Upper lobe of left lung (tissue), 6 donors: Measurements from ENCODE around the gene PYGO2. TPM values are rescaled to one million over a fixed set of nuclear protein-coding genes. Genes with fewer than 3 reads are reported as not detected.

ENCODE experiments used
- ATAC-seq, 2 donors: fragments of 200-7000 bp; cut with Tn5 transposase; one replicate each; pipeline ENCODE4 v1.9.1; 2022; ENCODE audit warnings: mild to moderate bottlenecking in 2 of 2, moderate library complexity in 2 of 2; ENCODE audit not compliant: low FRiP score in 2 of 2
- DNase-seq, 2 donors: peaks; one replicate each; pipeline ENCODE4 v3.0.0-alpha.2; 2019 to 2020
- H3K27ac ChIP-seq, 4 donors: fragments of 200-600 bp; sonication (generic); one replicate each; pipeline ENCODE4 v1.5.1; 2016 to 2019
- H3K27me3 ChIP-seq, 4 donors: fragments of 200-600 bp; sonication (generic); one replicate each; pipeline ENCODE4 v1.5.1; 2017 to 2019
- H3K36me3 ChIP-seq, 4 donors: fragments of 200-600 bp; sonication (generic); one replicate each; pipeline ENCODE4 v1.5.1; 2016 to 2019
- H3K4me1 ChIP-seq, 4 donors: fragments of 200-600 bp; sonication (generic); one replicate each; pipeline ENCODE4 v1.5.1; 2018 to 2019
- H3K4me3 ChIP-seq, 4 donors: fragments of 200-600 bp; sonication (generic); one replicate each; pipeline ENCODE4 v1.5.1; 2017 to 2019; ENCODE audit warnings: mild to moderate bottlenecking in 2 of 4, moderate library complexity in 1 of 4
- H3K9me3 ChIP-seq, 4 donors: fragments of 200-600 bp; sonication (generic); one replicate each; pipeline ENCODE4 v1.5.1; 2018 to 2019
- CTCF ChIP-seq, 6 experiments: fragments of 450-650 bp in 4 of 6; fragments of 200-600 bp in 2 of 6; sonication (generic) in 2 of 6; IDR thresholded peaks; one replicate each; pipeline ENCODE4 v1.5.1; 2016 to 2019; ENCODE audit warnings: antibody characterized with exemption in 6 of 6
- EP300 ChIP-seq, 4 donors: sonication (generic); formaldehyde crosslinking; IDR thresholded peaks; one replicate each; pipeline ENCODE4 v1.5.1; 2017; ENCODE audit warnings: antibody characterized with exemption in 4 of 4, control low read depth in 2 of 4
- POLR2A ChIP-seq, 4 donors: fragments of 450-650 bp; IDR thresholded peaks; one replicate each; pipeline ENCODE4 v1.5.1; 2016 to 2017; ENCODE audit warnings: antibody characterized with exemption in 4 of 4, mild to moderate bottlenecking in 2 of 4
- POLR2AphosphoS5 ChIP-seq, 2 donors: sonication (generic); formaldehyde crosslinking; IDR thresholded peaks; one replicate each; pipeline ENCODE4 v1.5.1; 2017; ENCODE audit warnings: antibody characterized with exemption in 2 of 2
- WGBS, 2 donors: methylation state at CpG; one replicate each; pipeline ENCODE4 v1.1.5; 2017 to 2018; 5-methylcytosine and 5-hydroxymethylcytosine counted together
- total RNA-seq, 6 donors: library from RNA; depleted of rRNA in 4 of 6; stranded (reverse); fragments of >200 nt in 4 of 6; gene quantifications; one replicate each; pipeline versions ENCODE4 v1.1.0 to v1.2.1, GENCODE V29; 2016 to 2021
- donor health status: DM: no; HTN: no; CAD: no; lungs with moderate emphysema.
- donor health status: DM: no; HTN: yes; CAD: no; lungs with severe emphysema.

PYGO2 gene
- total RNA-seq, 6 donors from 2014 or later = 20.1 to 41.9 (median 27.5) TPM

- peak in 1 of 2 donors; percentile 71 for DNase-seq
- no peak overlapping the region for H3K27ac ChIP-seq
- H3K9me3 ChIP-seq = no peaks in the 10 kb centered on the region
- peaks cover 9 to 78% (median 46%) of the 10 kb centered on the region in 4 donors for H3K36me3 ChIP-seq
- no peak for ATAC-seq
- TF ChIP-seq CTCF (IDR thresholded peaks at IDR 0.05) (no peak), EP300 (IDR thresholded peaks at IDR 0.05) (no peak), POLR2AphosphoS5 (IDR thresholded peaks at IDR 0.05) (no peak)
- WGBS, 2 donors = 85 to 93% methylated on average over 13 of the region's 13 CpGs
- no peaks in the 10 kb centered on the region for H3K4me1 ChIP-seq
- H3K27me3 ChIP-seq = no peaks in the 10 kb centered on the region
- no peak overlapping the region for H3K4me3 ChIP-seq
These were observed 35.4 kb downstream of the PYGO2 start for GRCh38 chr1:154926201-154926600.

DNA sequence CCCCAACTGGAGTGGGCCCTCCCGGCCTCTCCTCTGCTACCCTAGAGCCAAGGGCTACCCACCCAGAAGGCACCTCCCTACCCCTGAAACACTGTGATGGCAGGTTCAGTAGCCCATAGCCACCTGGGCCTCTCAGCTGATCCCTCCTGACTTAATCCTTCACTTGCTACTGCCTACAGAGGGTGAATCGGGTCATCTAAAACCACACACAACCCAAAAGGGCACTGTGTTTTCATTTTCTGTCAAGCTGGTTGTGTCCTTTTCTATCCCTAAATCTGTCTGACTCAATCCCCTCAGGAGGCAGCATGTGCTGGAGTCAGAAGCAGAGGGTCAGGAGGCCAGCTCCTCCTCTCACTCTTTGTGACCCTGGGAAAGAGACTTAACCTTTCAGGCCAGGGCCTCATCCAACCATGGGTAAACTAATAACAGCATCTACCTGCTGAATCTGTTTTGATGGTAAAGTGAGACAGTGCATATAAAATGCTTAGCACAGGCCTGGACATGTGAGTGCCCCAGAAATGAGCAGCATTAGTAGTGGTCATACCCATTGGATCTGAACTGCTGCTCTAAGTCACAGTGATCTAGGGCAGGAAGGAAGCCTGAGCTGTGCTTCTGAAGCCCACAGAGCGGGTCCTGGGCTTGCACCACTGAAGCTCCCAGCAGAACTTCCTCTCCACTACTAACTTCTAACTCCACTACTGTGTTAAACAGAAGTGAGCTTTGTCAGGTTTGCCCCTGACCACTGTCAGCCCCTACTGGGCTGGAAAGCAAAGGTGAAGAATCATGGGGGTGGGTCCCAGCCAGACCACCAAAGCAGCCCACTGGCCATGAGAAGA, 36.0 kb downstream of the PYGO2 start:
- Histone ChIP-seq H3K4me1 (no peaks in the 10 kb centered on the region), H3K27ac (no peak overlapping the region), H3K4me3 (no peak overlapping the region), H3K36me3 (peaks cover 9 to 78% (median 46%) of the 10 kb centered on the region in 4 donors), H3K9me3 (no peaks in the 10 kb centered on the region), H3K27me3 (no peaks in the 10 kb centered on the region)
- ATAC-seq (no peak), DNase-seq (no peak)
- 80 to 83% methylated on average over 3 of the region's 3 CpGs for WGBS, 2 donors
- no peak for TF ChIP-seq EP300 (IDR thresholded peaks at IDR 0.05)
- TF ChIP-seq POLR2AphosphoS5 (IDR thresholded peaks at IDR 0.05) = no peak

DNA sequence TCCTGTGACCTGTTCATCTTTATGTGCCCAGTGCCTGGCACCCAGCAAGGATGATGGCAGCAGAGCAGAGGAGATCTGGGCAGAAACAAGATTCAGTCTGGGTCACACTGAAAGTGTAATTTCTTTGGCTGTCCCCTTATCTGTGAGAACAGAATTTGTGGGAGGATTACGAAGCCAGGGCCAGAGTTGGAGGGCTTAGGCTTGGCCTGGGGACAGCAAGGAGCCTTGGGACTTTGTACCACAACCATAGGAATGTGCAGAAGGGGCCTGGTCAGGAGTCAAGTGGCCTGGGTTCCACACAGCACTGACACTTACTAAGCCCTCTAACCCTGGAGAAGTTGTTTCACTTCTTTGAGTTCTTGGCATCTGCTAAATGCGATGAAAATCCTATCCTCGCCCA, 37.9 kb downstream of the PYGO2 start:
- 96 to 100% methylated on average over 3 of the region's 3 CpGs for WGBS, 2 donors
- peaks cover 9 to 62% (median 42%) of the 10 kb centered on the region in 4 donors for H3K36me3 ChIP-seq
- DNase-seq = no peak
- no peak for TF ChIP-seq CTCF (IDR thresholded peaks at IDR 0.05)
- no peak for TF ChIP-seq EP300 (IDR thresholded peaks at IDR 0.05)
- TF ChIP-seq POLR2AphosphoS5 (IDR thresholded peaks at IDR 0.05) = no peak
- no peak for TF ChIP-seq POLR2A (IDR thresholded peaks at IDR 0.05)
- no peak for ATAC-seq
- H3K4me3 ChIP-seq = no peak overlapping the region
- H3K27ac ChIP-seq = no peak overlapping the region
- H3K4me1 ChIP-seq = no peaks in the 10 kb centered on the region
- H3K9me3 ChIP-seq = no peaks in the 10 kb centered on the region
- no peaks in the 10 kb centered on the region for H3K27me3 ChIP-seq

DNA sequence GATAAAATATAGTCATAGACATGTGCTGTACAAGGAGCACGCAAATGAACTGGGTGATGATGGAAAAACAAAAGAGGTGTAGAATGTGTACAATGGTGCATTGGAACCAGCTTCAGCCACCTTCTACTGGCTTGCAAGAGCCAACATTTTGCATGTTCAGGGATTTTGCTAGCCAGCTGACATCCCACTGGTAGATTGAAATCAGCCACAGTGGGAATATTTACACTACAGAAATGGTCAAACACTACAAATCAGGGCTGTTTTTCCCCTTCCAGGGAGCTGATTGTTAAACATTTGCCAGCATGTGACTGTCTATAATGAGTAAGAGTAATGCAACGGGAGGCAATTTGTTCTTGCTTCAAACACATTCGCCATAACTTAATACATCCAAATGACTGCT, 48.3 kb downstream of the PYGO2 start:
- H3K27ac ChIP-seq = no peak overlapping the region
- no peaks in the 10 kb centered on the region for H3K4me1 ChIP-seq
- no peaks in the 10 kb centered on the region for H3K36me3 ChIP-seq
- 83 to 90% methylated on average over 3 of the region's 3 CpGs for WGBS, 2 donors
- H3K4me3 ChIP-seq = no peak overlapping the region
- ATAC-seq (no peak), DNase-seq (no peak)
- TF ChIP-seq CTCF (IDR thresholded peaks at IDR 0.05) (no peak), POLR2AphosphoS5 (IDR thresholded peaks at IDR 0.05) (no peak), EP300 (IDR thresholded peaks at IDR 0.05) (no peak), POLR2A (IDR thresholded peaks at IDR 0.05) (no peak)
- no peaks in the 10 kb centered on the region for H3K9me3 ChIP-seq
- H3K27me3 ChIP-seq = no peaks in the 10 kb centered on the region

- Histone ChIP-seq H3K36me3 (no peaks in the 10 kb centered on the region), H3K9me3 (no peaks in the 10 kb centered on the region), H3K4me1 (no peaks in the 10 kb centered on the region), H3K27me3 (no peaks in the 10 kb centered on the region), H3K4me3 (no peak overlapping the region), H3K27ac (no peak overlapping the region)
- DNase-seq = no peak
- TF ChIP-seq EP300 (IDR thresholded peaks at IDR 0.05) = no peak
- no peak for ATAC-seq
- 92 to 94% methylated on average over 2 of the region's 2 CpGs for WGBS, 2 donors
These were observed 48.8 kb downstream of the PYGO2 start for GRCh38 chr1:154912755-154913154.
